Osteoblast (primary cell): ENCODE data around the gene G6PC2. TPM values are rescaled to one million over a fixed set of nuclear protein-coding genes. Genes with fewer than 3 reads are reported as not detected.

Experiments
- DNase-seq: peaks from one replicate; pipeline ENCODE4 v3.0.0; 2011; ENCODE audit warnings: low spot score, mixed read lengths; ENCODE audit not compliant: insufficient read length; ENCODE audit errors: missing footprints
- H2AFZ ChIP-seq: 2 replicates; pipeline ENCODE4 v1.6.0; 2011; ENCODE audit warnings: mild to moderate bottlenecking, low read length
- H3K27ac ChIP-seq: 2 replicates; pipeline ENCODE4 v1.5.1; 2011; ENCODE audit warnings: mild to moderate bottlenecking, low read depth, low read length, moderate library complexity
- H3K27me3 ChIP-seq: 2 replicates; pipeline ENCODE4 v1.6.0; 2012; ENCODE audit warnings: mild to moderate bottlenecking, control low read depth, inconsistent platforms, low read length, moderate library complexity; ENCODE audit not compliant: insufficient read depth
- H3K36me3 ChIP-seq: 2 replicates; pipeline ENCODE4 v1.5.1; 2011; ENCODE audit warnings: mild to moderate bottlenecking, low read length, control low read depth, moderate library complexity; ENCODE audit not compliant: insufficient read depth
- H3K4me1 ChIP-seq: 2 replicates; pipeline ENCODE4 v1.5.1; 2011; ENCODE audit warnings: mild to moderate bottlenecking, low read length, control low read depth, moderate library complexity; ENCODE audit not compliant: insufficient read depth
- H3K4me2 ChIP-seq: 2 replicates; pipeline ENCODE4 v1.6.0; 2011; ENCODE audit warnings: mild to moderate bottlenecking, low read length; ENCODE audit not compliant: insufficient read depth
- H3K4me3 ChIP-seq: fragments of 200-600 bp; sonication (generic); 3 replicates; pipeline ENCODE4 v1.5.1; 2012; ENCODE audit warnings: mild to moderate bottlenecking, low read length, inconsistent platforms; ENCODE audit not compliant: insufficient read depth
- H3K79me2 ChIP-seq: 2 replicates; pipeline ENCODE4 v1.6.0; 2012; ENCODE audit warnings: mild to moderate bottlenecking, low read length, control low read depth, inconsistent platforms; ENCODE audit not compliant: insufficient read depth
- H3K9me3 ChIP-seq: 2 replicates; pipeline ENCODE4 v1.5.1; 2011; ENCODE audit warnings: low read depth, low read length, control low read depth
- H4K20me1 ChIP-seq: 2 replicates; pipeline ENCODE4 v1.6.0; 2012; ENCODE audit warnings: mild to moderate bottlenecking, low read length, control low read depth; ENCODE audit not compliant: insufficient read depth
- total RNA-seq: library from RNA; depleted of rRNA; stranded (reverse); fragments of >200 nt; gene quantifications from 2 replicates; pipeline ENCODE4 v1.2.3, GENCODE V29; 2012
- TF ChIP-seq, protein P1 (sequence below): IDR thresholded peaks from 2 replicates; pipeline ENCODE4 v1.5.1; 2011; ENCODE audit warnings: mild to moderate bottlenecking, low read depth, low read length, moderate library complexity; ENCODE audit errors: extremely low read depth

G6PC2 gene
- total RNA-seq, 1 donor, result not detected

DNA sequence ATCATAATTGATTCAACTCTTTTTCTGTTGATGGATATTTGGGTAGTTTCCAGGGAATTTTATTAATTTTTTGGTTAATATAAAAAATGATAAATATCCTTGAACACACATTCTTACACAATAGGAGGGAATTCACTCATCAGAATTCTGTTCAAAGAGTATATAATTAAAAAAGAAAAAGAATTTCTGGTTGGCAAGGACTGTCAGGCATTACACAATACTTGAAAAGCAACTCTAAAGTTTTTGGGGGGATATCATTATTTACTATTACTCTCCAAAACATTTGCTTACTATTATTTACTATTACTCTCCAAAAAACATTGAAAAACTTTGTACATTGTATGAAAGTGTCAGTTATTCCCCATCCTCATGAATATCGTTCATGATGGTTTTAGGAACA is 38.0 kb downstream of the G6PC2 start:
- H3K4me1 ChIP-seq, result peaks cover 20% of the 10 kb centered on the region
- H4K20me1 ChIP-seq, result no peaks in the 10 kb centered on the region
- H3K4me2 ChIP-seq, result no peak overlapping the region
- no peaks in the 10 kb centered on the region for H3K36me3 ChIP-seq
- no peaks in the 10 kb centered on the region for H3K79me2 ChIP-seq
- H3K4me3 ChIP-seq, result no peak overlapping the region
- no peaks in the 10 kb centered on the region for H3K9me3 ChIP-seq
- no peak for DNase-seq
- TF ChIP-seq, protein P1, sequence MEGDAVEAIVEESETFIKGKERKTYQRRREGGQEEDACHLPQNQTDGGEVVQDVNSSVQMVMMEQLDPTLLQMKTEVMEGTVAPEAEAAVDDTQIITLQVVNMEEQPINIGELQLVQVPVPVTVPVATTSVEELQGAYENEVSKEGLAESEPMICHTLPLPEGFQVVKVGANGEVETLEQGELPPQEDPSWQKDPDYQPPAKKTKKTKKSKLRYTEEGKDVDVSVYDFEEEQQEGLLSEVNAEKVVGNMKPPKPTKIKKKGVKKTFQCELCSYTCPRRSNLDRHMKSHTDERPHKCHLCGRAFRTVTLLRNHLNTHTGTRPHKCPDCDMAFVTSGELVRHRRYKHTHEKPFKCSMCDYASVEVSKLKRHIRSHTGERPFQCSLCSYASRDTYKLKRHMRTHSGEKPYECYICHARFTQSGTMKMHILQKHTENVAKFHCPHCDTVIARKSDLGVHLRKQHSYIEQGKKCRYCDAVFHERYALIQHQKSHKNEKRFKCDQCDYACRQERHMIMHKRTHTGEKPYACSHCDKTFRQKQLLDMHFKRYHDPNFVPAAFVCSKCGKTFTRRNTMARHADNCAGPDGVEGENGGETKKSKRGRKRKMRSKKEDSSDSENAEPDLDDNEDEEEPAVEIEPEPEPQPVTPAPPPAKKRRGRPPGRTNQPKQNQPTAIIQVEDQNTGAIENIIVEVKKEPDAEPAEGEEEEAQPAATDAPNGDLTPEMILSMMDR, result no peak
- no peaks in the 10 kb centered on the region for H3K27me3 ChIP-seq
- H2AFZ ChIP-seq, result no peak overlapping the region
- no peak overlapping the region for H3K27ac ChIP-seq

DNA sequence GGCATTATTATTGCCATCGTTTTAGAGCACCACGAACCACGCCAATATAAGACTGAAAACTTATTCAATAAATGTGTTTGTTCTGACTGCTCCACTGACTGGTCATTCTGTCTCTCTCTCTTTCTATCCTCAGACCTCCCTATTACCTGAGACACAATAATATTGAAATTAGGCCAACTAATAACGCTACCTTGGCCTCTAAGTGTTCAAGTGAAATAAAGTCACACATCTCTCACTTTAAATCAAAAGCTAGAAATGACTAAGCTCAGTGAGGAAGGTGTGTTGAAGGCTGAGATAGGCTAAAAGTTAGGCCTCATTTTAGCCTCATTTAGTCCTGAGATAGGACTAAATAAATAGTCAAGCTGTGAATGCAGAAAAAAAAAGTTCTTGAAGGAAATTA is 38.8 kb downstream of the G6PC2 start:
- no peak overlapping the region for H2AFZ ChIP-seq
- H3K27me3 ChIP-seq, result peaks cover 5% of the 10 kb centered on the region
- no peak overlapping the region for H3K4me2 ChIP-seq
- H3K9me3 ChIP-seq, result no peaks in the 10 kb centered on the region
- H3K27ac ChIP-seq, result no peak overlapping the region
- TF ChIP-seq, protein P1, result no peak
- DNase-seq, result no peak
- peaks cover 18% of the 10 kb centered on the region for H3K4me1 ChIP-seq
- no peaks in the 10 kb centered on the region for H3K79me2 ChIP-seq
- no peaks in the 10 kb centered on the region for H3K36me3 ChIP-seq
- no peaks in the 10 kb centered on the region for H4K20me1 ChIP-seq
- no peak overlapping the region for H3K4me3 ChIP-seq

DNA sequence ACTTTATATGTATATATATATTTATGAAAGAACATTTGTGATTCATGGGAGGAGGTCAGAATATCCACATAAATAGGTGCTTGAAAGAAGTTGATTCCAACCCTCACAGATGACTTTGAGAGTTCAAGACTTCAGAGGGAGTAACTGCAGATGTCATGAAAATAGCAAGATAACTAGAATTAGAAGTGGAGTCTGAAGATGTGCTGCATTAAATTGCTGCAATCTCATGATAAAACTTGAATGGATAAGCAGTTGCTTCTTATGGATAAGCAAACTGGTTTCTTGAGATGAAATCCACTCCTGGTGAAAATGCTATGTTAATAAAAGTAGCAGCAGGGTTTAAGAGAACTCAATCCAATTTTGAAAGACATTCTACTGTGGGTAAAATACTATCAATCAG is 40.2 kb downstream of the G6PC2 start:
- Histone ChIP-seq H3K4me1 (peaks cover 7% of the 10 kb centered on the region), H2AFZ (no peak overlapping the region), H3K27ac (no peak overlapping the region), H3K27me3 (peaks cover 7% of the 10 kb centered on the region), H3K4me2 (no peak overlapping the region), H4K20me1 (no peaks in the 10 kb centered on the region), H3K36me3 (no peaks in the 10 kb centered on the region), H3K9me3 (no peaks in the 10 kb centered on the region), H3K4me3 (no peak overlapping the region), H3K79me2 (no peaks in the 10 kb centered on the region)
- TF ChIP-seq, protein P1, result no peak
- DNase-seq, result no peak

DNA sequence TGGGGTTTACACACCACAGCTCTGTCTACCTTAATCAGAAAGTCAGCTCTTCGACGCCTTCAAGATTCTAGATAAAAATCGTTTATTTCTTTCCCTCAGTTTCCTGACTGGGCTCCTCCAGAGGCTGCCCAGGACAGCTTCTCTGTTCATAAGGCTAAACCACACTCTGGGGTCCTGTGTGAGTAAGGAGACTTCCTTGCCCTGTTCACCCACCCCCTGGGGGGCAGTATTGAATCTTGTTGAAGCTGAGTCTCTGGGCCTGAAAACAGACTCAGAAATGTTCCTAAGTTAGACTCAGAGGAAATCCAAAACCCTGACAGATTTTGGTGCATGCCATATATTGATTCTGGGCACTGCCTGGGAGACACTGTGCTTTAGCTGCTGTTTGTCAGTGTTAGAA is 43.0 kb downstream of the G6PC2 start:
- H3K4me3 ChIP-seq, result no peak overlapping the region
- H3K4me1 ChIP-seq, result no peaks in the 10 kb centered on the region
- H3K36me3 ChIP-seq, result no peaks in the 10 kb centered on the region
- H4K20me1 ChIP-seq, result no peaks in the 10 kb centered on the region
- DNase-seq, result no peak
- H3K27ac ChIP-seq, result no peak overlapping the region
- H3K9me3 ChIP-seq, result no peaks in the 10 kb centered on the region
- no peak overlapping the region for H3K4me2 ChIP-seq
- H2AFZ ChIP-seq, result no peak overlapping the region
- TF ChIP-seq, protein P1, result no peak
- peaks cover 11% of the 10 kb centered on the region for H3K27me3 ChIP-seq
- no peaks in the 10 kb centered on the region for H3K79me2 ChIP-seq
